Measurements from ENCODE around the gene HAND1.

HAND1 gene

GRCh38 chr5:154479160-154479943, 1.3 kb upstream of the HAND1 start:
- DNase-seq (ENCODE audit: low read depth in 2 of 2) = no peak

- DNase-seq (ENCODE audit: low read depth in 2 of 2) = no peak
These were observed 729 bp upstream of the HAND1 start for GRCh38 chr5:154478752-154479159.

- DNase-seq (ENCODE audit: low read depth in 2 of 2) = no peak
These were observed 424 bp downstream of the HAND1 start for GRCh38 chr5:154477382-154478223.

GRCh38 chr5:154476354-154477205, 1.4 kb downstream of the HAND1 start:
- DNase-seq (ENCODE audit: low read depth in 2 of 2) = no peak

GRCh38 chr5:154475591-154476353, 2.3 kb downstream of the HAND1 start:
- DNase-seq (ENCODE audit: low read depth in 2 of 2) = no peak

GRCh38 chr5:154474396-154475334, 3.4 kb downstream of the HAND1 start:
- DNase-seq (ENCODE audit: low read depth in 2 of 2) = no peak

GRCh38 chr5:154473581-154474283, 4.3 kb downstream of the HAND1 start:
- DNase-seq (ENCODE audit: low read depth in 2 of 2) = no peak

- no peak for DNase-seq (ENCODE audit: low read depth in 2 of 2)
These were observed 5.0 kb downstream of the HAND1 start for GRCh38 chr5:154472871-154473580.

- no peak for DNase-seq (ENCODE audit: low read depth in 2 of 2)
These were observed 6.8 kb downstream of the HAND1 start for GRCh38 chr5:154470947-154471870.

- no peak for DNase-seq (ENCODE audit: low read depth in 2 of 2)
These were observed 7.9 kb downstream of the HAND1 start for GRCh38 chr5:154470137-154470536.

GRCh38 chr5:154467655-154468354, 10.2 kb downstream of the HAND1 start:
- DNase-seq (ENCODE audit: low read depth in 2 of 2) = peak; percentile 57 to 79

GRCh38 chr5:154466671-154467070, 11.4 kb downstream of the HAND1 start:
- no peak for DNase-seq (ENCODE audit: low read depth in 2 of 2)

GRCh38 chr5:154466147-154466546, 11.9 kb downstream of the HAND1 start:
- no peak for DNase-seq (ENCODE audit: low read depth in 2 of 2)

- no peak for DNase-seq (ENCODE audit: low read depth in 2 of 2)
These were observed 12.9 kb downstream of the HAND1 start for GRCh38 chr5:154465169-154465568.

GRCh38 chr5:154464438-154464837, 13.6 kb downstream of the HAND1 start:
- no peak for DNase-seq (ENCODE audit: low read depth in 2 of 2)

GRCh38 chr5:154461531-154461930, 16.5 kb downstream of the HAND1 start:
- DNase-seq (ENCODE audit: low read depth in 2 of 2) = no peak

GRCh38 chr5:154460172-154460571, 17.9 kb downstream of the HAND1 start:
- no peak for DNase-seq (ENCODE audit: low read depth in 2 of 2)
